Measurements from ENCODE around the gene BARX1.

BARX1 gene

GRCh38 chr9:93984860-93985259 lies 29.7 kb upstream of the BARX1 start:
- no peak overlapping the region for H3K9ac ChIP-seq
- H3K4me1 ChIP-seq: no peaks in the 10 kb centered on the region
- no peak overlapping the region for H3K4me3 ChIP-seq (ENCODE audit: low read depth, low read length)
- H3K9me3 ChIP-seq (ENCODE audit: control insufficient read depth, low read length): no peaks in the 10 kb centered on the region
- no peak overlapping the region for H2AFZ ChIP-seq
- H3K27ac ChIP-seq: no peak overlapping the region
- TF ChIP-seq, protein P1, sequence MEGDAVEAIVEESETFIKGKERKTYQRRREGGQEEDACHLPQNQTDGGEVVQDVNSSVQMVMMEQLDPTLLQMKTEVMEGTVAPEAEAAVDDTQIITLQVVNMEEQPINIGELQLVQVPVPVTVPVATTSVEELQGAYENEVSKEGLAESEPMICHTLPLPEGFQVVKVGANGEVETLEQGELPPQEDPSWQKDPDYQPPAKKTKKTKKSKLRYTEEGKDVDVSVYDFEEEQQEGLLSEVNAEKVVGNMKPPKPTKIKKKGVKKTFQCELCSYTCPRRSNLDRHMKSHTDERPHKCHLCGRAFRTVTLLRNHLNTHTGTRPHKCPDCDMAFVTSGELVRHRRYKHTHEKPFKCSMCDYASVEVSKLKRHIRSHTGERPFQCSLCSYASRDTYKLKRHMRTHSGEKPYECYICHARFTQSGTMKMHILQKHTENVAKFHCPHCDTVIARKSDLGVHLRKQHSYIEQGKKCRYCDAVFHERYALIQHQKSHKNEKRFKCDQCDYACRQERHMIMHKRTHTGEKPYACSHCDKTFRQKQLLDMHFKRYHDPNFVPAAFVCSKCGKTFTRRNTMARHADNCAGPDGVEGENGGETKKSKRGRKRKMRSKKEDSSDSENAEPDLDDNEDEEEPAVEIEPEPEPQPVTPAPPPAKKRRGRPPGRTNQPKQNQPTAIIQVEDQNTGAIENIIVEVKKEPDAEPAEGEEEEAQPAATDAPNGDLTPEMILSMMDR (IDR thresholded peaks at IDR 0.05): no peak
- H3K27me3 ChIP-seq (ENCODE audit: control insufficient read depth, insufficient read depth, low read length): no peaks in the 10 kb centered on the region
- H3K79me2 ChIP-seq: no peaks in the 10 kb centered on the region
- H3K4me2 ChIP-seq (ENCODE audit: low read length): no peak overlapping the region
- H3K36me3 ChIP-seq (ENCODE audit: control insufficient read depth, insufficient read depth, low read length): no peaks in the 10 kb centered on the region

- no peak overlapping the region for H3K9ac ChIP-seq
- H3K36me3 ChIP-seq (ENCODE audit: control insufficient read depth, insufficient read depth, low read length): no peaks in the 10 kb centered on the region
Observed at GRCh38 chr9:93983875-93984274, 28.7 kb upstream of the BARX1 start.

DNA sequence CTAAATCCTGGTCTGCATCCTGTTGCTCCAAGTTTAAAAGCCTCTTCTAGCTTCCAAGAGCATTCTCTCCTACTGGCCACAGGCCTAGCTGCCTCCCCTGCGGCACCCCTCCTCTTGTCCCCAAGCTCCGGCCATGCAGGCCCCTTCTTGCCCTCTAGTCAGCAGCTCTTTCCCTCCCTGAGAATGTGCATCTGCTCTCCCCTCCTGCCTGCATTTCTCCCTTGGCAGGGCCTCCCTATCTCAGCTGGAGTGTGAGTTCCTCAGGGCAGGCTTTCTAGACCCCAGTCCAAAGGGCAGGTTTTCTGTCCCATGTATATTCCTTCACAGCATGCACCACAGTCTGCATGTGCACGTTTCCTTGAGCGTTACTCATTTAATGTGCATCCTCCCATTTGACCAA lies 24.6 kb upstream of the BARX1 start:
- no peak overlapping the region for H2AFZ ChIP-seq
- TF ChIP-seq, protein P1 (IDR thresholded peaks at IDR 0.05): no peak
- no peak overlapping the region for H3K4me2 ChIP-seq (ENCODE audit: low read length)
- no peaks in the 10 kb centered on the region for H3K79me2 ChIP-seq
- H3K36me3 ChIP-seq (ENCODE audit: control insufficient read depth, insufficient read depth, low read length): no peaks in the 10 kb centered on the region
- no peaks in the 10 kb centered on the region for H3K9me3 ChIP-seq (ENCODE audit: control insufficient read depth, low read length)
- no peak overlapping the region for H3K9ac ChIP-seq
- no peaks in the 10 kb centered on the region for H3K27me3 ChIP-seq (ENCODE audit: control insufficient read depth, insufficient read depth, low read length)
- H3K4me1 ChIP-seq: no peaks in the 10 kb centered on the region
- H3K4me3 ChIP-seq (ENCODE audit: low read depth, low read length): no peak overlapping the region
- no peak overlapping the region for H3K27ac ChIP-seq

More at GRCh38 chr9:93983875-93984274, 28.7 kb upstream of the BARX1 start:
- no peaks in the 10 kb centered on the region for H3K9me3 ChIP-seq (ENCODE audit: control insufficient read depth, low read length)
- H3K27me3 ChIP-seq (ENCODE audit: control insufficient read depth, insufficient read depth, low read length): no peaks in the 10 kb centered on the region
- no peak overlapping the region for H2AFZ ChIP-seq
- H3K27ac ChIP-seq: no peak overlapping the region
- H3K4me1 ChIP-seq: no peaks in the 10 kb centered on the region
- no peak overlapping the region for H3K4me2 ChIP-seq (ENCODE audit: low read length)
- H3K4me3 ChIP-seq (ENCODE audit: low read depth, low read length): no peak overlapping the region
- H3K79me2 ChIP-seq: no peaks in the 10 kb centered on the region
- TF ChIP-seq, protein P1 (IDR thresholded peaks at IDR 0.05): no peak

GRCh38 chr9:93978551-93978950 lies 23.4 kb upstream of the BARX1 start:
- Histone ChIP-seq H3K9me3 (ENCODE audit: control insufficient read depth, low read length) (no peaks in the 10 kb centered on the region), H3K4me3 (ENCODE audit: low read depth, low read length) (no peak overlapping the region), H3K27me3 (ENCODE audit: control insufficient read depth, insufficient read depth, low read length) (no peaks in the 10 kb centered on the region), H2AFZ (no peak overlapping the region), H3K36me3 (ENCODE audit: control insufficient read depth, insufficient read depth, low read length) (no peaks in the 10 kb centered on the region), H3K79me2 (no peaks in the 10 kb centered on the region), H3K4me1 (no peaks in the 10 kb centered on the region), H3K27ac (no peak overlapping the region), H3K9ac (no peak overlapping the region), H3K4me2 (ENCODE audit: low read length) (no peak overlapping the region)
- TF ChIP-seq, protein P1 (IDR thresholded peaks at IDR 0.05): no peak

GRCh38 chr9:93976973-93977372 lies 21.8 kb upstream of the BARX1 start:
- Histone ChIP-seq H3K79me2 (no peaks in the 10 kb centered on the region), H3K4me2 (ENCODE audit: low read length) (no peak overlapping the region), H3K9ac (no peak overlapping the region), H3K27me3 (ENCODE audit: control insufficient read depth, insufficient read depth, low read length) (no peaks in the 10 kb centered on the region), H3K36me3 (ENCODE audit: control insufficient read depth, insufficient read depth, low read length) (no peaks in the 10 kb centered on the region), H3K9me3 (ENCODE audit: control insufficient read depth, low read length) (no peaks in the 10 kb centered on the region), H3K27ac (no peak overlapping the region), H3K4me3 (ENCODE audit: low read depth, low read length) (no peak overlapping the region), H3K4me1 (no peaks in the 10 kb centered on the region), H2AFZ (no peak overlapping the region)
- TF ChIP-seq, protein P1 (IDR thresholded peaks at IDR 0.05): no peak

Measured in parathyroid adenoma (tissue), 2 donors.